ENCODE data around the gene SLC25A19. TPM values are rescaled to one million over a fixed set of nuclear protein-coding genes. Genes with fewer than 3 reads are reported as not detected.
"Not testable (repeated sequence)": the region's sequence is repeated elsewhere in the genome, so short reads cannot be mapped to it uniquely, and the experiment has no call there.

Gene SLC25A19
- total RNA-seq, 1 donor from 2014 or later: 6.9 TPM

DNA sequence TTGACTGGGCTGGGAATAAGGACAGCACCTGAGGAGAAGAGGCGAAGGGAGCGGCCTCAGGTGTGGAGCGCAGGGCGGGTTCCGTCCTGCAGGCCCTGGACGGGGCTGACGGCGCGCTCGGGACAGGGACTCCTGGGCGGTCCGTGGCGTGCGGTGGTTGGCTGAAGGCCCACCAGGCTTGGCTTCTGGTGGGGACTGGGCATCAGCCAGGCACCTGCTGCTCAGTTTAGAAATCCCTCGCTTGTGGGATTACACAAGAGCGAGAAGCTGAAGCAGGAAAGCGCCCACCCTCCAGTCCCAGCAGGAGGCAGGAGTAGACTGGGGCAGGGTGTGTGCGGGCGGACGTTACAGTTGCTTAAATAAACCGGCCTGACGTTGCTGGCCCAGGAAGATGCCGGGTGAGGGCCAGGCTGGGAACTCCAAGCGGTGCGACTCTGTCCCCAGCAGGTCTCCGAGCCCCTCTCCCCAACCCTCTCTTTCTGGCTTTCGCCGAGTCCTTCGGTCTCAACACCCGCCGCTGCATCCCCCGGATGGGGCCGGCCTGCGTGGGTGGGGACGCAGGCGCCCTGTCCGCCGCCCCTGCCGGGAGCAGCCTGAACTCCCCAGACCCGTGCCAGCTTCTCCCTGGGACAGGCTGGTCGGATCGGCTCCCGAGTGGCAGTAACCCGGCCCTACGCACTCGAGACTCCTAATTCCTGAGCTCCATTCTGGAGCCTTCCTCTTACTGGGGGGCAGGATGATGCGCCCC is 18.8 kb downstream of the SLC25A19 start:
- FAIRE-seq: no peak
- peak; percentile 60 to 61 for DNase-seq (ENCODE audit: low spot score in 2 of 2)

DNA sequence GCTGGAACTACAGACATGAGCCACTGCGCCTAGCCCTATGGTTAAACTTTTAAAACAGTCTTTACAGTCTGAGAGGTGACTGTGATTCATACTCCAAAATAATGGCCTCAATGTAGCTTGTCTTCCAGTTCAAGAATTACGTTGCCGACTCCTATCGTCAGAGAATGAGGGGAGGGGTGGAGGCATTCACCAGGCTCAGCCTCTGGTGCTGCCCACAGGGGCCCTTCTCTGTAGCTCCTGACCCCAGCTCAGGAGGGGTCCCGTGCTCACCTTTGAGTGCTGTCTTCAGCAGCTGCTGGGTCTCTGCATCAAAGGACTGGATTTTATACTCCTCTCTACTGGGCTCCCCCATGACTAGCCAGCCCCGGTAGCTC is 19.4 kb downstream of the SLC25A19 start:
- DNase-seq (ENCODE audit: low spot score in 2 of 2) (no peak), FAIRE-seq (no peak)

DNA sequence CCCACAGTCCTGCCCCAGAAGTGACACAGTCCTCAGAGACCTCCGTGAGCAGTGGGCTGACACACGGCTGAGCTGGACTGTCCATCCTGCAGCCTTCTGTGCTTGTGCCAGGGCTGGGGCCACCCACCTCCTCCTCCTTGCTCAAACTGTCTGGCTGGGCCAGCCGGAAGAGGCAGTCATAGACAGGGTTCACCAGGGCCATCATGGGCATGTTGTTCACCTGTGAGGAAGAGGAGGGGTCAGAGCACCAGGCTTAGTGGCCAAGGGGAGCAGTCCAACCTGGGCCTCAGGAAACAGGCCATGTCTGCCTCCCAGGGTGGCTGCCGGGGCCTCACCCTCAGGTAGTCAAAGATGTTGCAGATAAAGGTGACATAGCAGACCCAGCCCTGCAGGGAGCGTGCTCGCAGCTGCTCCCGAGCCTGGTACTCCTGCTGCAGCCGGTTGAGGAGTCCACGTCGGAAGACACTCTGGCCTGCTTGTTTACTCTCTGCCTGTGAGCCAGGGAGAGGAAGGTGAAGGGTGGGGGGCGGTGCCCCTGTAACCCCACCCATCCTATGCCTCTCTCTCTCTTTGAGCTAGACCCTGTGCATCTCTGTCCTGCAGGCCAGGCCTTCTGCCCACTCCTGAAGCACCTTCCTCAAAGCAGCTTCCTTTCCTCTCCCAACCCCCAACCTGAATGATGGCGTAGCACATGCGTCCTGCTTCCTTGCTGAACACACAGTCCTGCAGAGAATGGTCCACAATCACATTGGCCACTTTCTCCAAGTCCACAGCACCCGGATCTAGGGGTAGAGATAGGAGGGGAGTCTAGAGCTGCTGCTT is 21.6 kb downstream of the SLC25A19 start:
- FAIRE-seq: no peak

DNA sequence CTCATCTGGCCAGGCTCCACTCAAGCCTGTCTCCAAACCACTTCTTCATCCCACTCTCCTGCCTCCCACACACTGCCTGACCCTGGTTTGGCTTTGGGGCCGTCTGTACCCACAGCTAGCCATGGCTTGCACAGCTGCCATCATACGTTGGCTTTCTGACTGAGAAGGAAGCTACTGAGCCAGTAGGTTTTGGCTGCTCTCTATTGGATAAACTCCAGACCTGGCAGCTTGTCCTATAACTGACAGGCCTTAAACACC is 22.2 kb downstream of the SLC25A19 start:
- no peak for FAIRE-seq
- no peak for DNase-seq (ENCODE audit: low spot score in 2 of 2)

More for the DNA sequence above, 21.6 kb downstream of the SLC25A19 start:
- no peak for DNase-seq (ENCODE audit: low spot score in 2 of 2)

DNA sequence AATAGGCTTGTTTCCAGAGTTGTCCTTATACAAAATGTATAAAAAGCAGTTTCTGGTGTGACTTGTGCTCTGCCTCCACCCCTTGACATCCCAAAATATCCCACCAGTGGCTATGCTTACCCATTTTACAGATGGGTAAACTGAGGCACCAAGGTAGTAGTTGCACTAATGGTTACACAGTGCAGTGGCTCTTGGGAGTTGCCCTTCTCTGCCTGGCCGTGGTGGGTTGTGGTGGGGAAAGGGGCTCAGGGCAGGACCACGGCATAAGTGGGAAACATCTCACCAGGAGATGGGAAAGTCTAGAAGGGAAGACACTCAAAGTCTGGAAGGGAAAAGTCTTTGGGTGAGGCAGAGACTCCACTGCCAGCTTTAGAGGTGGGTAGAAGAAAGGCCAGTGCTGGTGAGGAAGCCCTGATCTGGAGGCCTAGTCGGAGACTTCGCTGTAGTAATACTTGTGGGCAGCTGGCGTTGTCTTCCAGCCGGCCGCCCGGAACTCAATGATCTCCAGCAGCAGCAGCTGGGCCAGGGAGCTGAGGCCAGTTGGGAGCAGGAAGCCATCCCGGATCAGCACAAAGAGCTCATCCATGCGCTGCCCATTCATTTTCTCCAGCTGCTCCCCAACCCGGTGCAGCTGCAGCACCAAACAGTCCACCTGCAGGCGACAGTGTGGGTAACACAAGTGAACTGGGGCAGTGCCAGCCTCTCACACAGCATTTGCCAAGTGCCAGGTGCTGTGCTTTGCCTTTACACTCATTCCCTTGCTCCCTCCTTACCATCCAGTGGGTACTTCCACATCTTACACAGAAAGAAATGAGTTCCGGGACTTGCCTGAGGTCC is 22.7 kb downstream of the SLC25A19 start:
- no peak for FAIRE-seq

DNA sequence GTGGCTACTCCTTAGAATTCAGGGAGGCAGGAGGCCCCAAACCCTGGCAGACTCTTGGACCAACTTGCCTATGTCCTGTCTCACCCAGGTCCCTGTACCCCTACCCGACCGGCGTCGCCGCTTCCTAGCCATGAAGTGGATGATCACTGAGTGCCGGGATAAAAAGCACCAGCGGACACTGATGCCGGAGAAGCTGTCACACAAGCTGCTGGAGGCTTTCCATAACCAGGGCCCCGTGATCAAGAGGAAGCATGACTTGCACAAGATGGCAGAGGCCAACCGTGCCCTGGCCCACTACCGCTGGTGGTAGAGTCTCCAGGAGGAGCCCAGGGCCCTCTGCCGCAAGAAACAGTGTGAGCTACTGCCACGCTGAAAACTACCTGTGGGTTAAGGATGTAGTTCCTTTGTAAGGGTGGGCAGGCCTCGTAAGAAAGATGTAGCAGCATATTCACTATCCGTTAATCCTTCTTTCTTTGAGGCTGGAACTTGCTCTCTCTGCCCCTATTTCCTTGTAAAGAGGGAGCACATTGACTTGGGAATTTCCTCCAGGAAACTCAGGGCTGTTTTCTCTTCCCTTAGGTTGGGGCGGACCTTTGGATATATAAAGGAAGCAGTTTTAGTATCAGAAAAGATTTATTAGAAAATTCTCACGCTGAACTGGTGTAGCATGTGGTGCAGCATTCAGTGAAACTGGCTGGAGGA is 23.5 kb downstream of the SLC25A19 start:
- FAIRE-seq (no peak), DNase-seq (ENCODE audit: low spot score in 2 of 2) (no peak)

More for the DNA sequence above, 22.7 kb downstream of the SLC25A19 start:
- no peak for DNase-seq (ENCODE audit: low spot score in 2 of 2)

DNA sequence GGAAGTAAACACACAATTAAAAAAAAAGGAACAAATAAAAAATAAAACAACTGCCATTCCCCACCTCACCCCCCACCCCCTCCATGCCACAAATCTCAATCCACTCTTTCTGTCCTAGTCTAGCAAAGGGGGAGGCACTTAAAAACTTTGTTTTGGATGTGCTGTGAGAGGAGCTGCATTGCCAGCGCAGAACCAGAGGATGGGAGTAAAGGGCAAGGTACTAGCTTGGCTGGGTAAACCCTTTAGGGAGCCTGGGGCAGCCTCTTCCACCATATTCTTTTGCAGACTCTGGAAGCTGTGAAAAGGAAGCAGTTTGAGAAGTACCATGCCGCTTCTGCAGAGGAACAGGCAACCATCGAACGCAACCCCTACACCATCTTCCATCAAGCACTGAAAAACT is 26.2 kb downstream of the SLC25A19 start:
- DNase-seq (ENCODE audit: low spot score in 2 of 2) (no peak), FAIRE-seq (no peak)

DNA sequence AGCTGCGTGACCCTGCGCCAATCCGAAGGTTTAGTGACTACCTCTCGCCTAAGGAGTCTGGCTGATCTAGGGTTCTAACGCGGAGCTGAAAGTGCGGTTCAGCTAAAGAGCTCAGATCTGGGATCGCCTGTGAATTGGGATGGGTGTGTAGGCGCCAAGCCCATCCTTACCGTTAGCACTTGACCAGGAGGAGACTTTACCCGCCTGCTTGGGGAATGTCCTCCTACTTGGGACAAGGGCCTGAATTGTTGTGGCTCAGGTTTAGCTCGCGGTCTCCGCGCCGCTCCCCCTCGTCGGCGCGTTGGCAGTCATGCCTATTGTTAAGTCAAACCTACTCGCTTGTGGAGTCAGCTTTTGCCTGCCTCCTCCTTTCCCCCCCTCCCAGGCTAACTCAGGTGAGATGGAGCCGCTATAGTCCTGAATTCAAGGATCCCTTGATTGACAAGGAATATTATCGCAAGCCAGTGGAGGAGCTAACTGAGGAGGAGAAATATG is 27.1 kb downstream of the SLC25A19 start:
- DNase-seq (ENCODE audit: low spot score in 2 of 2): no peak
- FAIRE-seq: no peak

DNA sequence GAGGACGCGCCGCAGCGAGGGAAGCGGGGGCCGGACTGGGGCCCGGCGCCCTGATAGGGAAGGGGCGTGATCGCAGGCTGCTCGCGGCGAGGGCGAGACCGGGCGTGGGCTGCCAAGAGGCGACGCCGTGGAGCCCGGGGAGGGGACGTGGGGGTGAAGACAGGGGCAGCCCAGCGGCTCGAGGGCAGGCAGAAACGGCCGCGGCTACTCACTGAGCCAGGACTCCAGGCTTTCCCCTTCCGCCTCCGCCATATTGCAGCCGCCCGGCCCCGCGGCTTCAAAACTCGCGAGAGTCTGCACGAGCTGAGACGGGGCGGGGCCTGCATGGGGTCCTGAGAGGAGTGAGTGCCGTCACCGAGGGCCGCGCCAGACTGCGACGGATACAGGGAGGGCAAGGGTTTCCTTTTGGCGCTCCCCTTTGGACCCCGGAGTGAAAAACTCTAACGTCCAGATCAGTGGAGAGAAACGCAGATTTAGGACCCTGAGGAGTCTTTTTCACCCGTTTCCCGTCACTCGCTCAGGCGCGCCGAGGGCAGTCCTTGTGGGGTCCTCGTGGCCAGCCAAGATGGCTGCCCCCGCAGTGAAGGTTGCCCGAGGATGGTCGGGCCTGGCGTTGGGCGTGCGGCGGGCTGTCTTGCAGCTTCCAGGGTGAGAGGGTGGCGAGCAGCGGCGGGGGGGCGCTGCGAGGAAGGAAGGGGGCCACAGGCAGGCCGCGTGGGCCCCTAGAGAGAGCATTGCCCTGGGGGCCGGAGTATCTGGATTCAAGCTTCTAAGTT is 27.7 kb downstream of the SLC25A19 start, which contains the start of the genes GGA3 and MRPS7:
Gene GGA3, minus strand, starts transcription at position 271 of the 776 bp plus-strand sequence. Its CDS starts 19 bp downstream, at position 252.
Gene MRPS7, plus strand, starts transcription at position 544 of the 776 bp plus-strand sequence. Its CDS starts 22 bp downstream, at position 566.
- no peak for FAIRE-seq

DNA sequence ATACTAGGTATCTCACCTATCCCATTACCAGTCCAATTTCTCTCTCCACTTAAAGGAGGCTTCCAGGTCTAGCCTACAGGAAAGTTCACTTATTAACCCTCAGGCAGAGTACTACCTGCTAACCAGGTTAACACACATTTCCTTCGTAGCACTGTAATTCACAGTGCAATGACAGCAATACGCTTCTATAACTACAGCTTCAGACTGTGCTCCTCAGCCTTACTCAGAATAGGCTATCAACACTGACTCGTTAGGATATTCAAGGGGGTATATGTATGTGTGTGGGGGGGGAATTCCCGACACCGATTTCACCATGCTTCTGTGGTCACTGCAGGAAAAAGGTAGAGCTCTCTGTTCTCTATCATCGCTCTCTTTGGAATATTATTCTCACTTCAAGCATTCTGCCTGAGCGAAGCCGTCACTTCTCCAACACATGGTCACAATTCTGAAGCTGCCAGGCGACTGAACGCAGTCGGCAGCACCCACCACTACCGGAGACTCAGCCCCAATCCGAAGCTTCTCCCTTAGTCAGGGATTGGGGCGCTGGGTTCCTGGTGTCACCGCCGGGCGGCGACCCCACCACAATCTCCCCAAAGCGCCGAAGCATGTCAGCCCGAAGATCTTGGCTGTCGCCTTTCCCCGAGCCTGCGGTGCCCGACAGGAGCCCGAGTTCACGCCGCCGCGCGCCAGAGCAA is 28.4 kb downstream of the SLC25A19 start:
- DNase-seq (ENCODE audit: low spot score in 2 of 2) (no peak), FAIRE-seq (no peak)

More for the DNA sequence above, 27.7 kb downstream of the SLC25A19 start, which contains the start of the genes GGA3 and MRPS7:
- DNase-seq (ENCODE audit: low spot score in 2 of 2): peak; percentile 94 to 95

DNA sequence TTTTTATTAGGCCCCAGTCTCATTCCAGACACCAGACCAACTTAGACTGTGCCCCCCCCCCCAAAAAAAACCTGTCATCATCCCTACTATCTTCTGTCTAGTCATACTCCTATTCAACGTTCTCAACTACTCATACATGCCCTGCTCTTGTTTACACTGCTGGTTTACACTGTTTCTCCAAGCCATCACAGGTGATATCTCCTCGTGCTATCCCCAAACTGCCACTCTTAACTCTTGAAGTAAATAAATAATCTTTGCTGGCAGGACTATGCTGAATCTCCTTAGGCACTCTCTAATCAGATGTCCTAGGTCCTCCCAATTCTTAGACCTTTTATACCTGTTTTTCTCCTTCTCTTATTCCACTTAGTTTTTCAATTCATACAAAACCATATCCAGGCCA is 32.0 kb downstream of the SLC25A19 start:
- FAIRE-seq; DNase-seq (ENCODE audit: low spot score in 2 of 2): not testable (repeated sequence)

DNA sequence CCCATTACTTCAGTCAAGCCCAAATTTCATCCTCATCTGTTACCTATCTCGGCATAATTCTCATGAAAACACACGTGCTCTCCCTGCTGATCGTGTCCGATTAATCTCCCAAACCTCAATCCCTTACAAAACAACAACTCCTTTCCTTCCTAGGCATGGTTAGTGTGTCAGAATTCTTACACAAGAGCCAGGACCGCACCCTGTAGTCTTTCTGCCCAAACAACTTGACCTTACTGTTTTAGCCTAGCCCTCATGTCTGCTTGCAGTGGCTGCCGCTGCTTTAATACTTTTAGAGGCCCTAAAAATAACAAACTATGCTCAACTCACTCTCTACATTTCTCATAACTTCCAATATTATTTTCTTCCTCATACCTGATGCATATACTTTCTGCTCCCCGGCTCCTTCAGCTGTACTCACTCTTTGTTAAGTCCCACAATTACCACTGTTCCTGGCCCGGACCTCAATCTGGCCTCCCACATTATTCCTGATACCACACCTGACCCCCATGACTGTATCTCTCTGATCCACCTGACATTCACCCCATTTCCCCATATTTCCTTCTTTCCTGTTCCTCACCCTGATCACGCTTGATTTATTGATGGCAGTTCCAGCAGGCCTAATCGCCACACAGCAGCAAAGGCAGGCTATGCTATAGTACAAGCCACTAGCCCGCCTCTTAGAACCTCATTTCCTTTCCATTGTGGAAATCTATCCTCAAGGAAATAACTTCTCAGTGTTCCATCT is 33.1 kb downstream of the SLC25A19 start:
- not testable (repeated sequence) for DNase-seq (ENCODE audit: low spot score in 2 of 2); FAIRE-seq

DNA sequence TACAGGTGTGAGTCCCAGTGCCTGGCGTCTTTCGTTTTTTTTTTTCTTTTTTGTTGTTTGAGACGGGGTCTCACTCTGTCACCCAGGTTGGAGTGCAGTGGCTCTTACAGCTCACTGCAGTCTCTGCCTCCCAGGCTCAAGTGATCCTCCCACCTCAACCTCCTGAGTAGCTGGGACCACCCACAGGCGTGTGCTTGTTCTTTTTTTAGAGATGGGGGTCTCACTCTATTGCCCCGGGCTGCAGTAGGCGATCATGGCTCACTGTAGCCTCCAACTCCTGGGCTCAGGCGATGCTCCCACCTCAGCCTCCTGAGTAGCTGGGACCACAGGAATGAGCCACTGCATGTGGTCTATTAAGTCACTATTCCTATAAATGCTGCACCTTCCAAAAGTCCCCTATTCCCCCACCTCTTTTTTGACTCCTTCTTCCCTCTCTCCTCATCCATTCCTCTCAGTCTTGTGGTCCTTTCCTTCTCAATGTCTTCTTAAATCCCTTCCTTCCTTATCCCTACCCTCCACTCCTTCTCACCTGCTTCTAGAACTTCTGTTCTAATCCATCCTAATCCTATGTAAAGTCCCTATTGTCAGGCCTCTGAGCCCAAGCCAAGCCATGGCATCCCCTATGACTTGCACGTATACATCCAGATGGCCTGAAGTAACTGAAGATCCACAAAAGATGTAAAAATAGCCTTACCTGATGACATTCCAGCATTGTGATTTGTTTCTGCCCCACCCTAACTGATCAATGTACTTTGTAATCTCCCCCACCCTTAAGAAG is 37.0 kb downstream of the SLC25A19 start:
- DNase-seq (ENCODE audit: low spot score in 2 of 2) (no peak), FAIRE-seq (no peak)

DNA sequence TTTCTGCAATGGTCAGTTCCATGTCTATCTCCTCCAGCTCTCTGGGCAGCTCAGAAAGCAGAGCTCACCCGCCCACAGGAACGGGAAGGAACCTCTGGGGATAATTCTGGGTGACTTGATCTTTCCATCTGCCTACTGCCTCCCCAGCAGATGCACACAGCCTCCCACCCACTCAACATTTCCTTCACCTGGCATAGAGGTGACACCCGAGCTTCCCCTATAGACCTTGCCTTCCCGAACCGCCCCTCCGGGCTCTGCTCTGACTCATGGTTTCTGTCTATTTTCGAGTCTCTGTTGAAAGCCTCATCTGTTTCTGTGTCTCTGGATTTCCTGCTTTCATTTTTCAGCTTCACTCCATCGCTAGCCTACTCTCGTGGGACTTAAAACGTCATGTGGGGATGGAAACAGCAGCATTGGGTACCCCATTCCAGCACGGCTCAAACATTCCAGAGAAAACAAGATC is 39.2 kb downstream of the SLC25A19 start:
- DNase-seq (ENCODE audit: low spot score in 2 of 2) (no peak), FAIRE-seq (no peak)

DNA sequence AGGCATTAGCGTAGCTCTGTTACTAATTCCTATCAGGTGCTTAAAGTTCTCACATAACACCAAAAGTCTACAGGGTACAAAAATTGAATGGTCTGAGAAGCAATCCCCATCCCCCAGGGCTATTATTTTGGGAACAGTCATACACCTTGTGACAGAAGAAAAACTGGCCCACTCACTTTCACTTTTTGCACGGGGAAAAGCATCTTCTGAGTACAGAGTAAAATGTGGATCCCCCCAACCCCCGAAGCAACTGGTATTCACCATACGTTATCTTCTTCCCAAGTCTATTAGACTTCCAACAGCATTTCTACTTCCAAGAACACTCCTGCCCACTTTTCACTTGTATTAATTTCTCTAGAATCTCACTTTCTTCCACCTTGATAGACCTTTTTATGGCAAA is 39.7 kb downstream of the SLC25A19 start:
- FAIRE-seq: no peak
- DNase-seq (ENCODE audit: low spot score in 2 of 2): no peak

DNA sequence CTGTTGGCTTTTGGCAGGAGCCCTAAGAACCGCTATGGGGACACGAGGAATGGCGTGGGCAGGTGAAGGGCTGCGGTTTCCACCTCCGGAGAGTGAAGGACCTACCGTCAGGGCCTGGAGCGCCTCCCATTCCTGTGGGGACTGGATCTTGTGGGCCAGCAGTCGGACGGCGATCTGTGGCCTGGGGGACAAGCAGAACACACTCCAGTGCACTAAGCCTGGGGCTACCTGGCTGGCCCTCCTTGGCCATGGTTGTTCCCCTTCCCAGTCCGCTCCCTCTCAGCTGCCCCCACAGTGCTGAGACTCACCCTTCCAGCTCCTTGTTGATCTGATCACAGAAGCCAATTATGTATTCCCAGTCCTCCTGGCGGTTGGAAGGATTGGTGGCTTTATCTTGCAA is 42.8 kb downstream of the SLC25A19 start:
- no peak for DNase-seq (ENCODE audit: low spot score in 2 of 2)
- FAIRE-seq: no peak

DNA sequence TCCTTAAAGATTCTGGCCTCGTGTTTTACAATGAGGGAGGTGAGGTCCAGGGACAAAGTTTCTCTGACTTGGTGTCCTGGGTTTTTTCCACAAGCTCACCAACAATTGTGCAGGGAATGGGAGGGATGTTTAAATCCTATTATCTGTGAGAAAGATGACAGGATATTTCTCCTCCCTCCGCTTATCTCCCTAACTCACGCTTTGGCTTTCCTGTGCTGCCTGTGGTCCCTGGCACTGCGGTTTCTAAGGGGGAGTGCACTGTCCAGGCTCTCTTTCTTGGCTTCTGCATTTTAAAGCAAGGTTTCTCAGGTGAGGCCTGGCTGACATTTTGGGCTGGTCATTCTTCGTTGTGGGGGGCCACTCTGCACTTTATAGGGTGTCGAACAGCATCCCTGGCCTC is 44.2 kb downstream of the SLC25A19 start:
- FAIRE-seq (no peak), DNase-seq (ENCODE audit: low spot score in 2 of 2) (no peak)
